ENCODE results near the gene B4GALNT1. TPM values are rescaled to one million over a fixed set of nuclear protein-coding genes. Genes with fewer than 3 reads are reported as not detected.
"Not testable (repeated sequence)": the region's sequence is repeated elsewhere in the genome, so short reads cannot be mapped to it uniquely, and the experiment has no call there.

B4GALNT1 gene
- total RNA-seq, 3 donors from 2014 or later, result 3.2 to 4.6 (median 3.6) TPM

GRCh38 chr12:57620245-57620935, 12.6 kb downstream of the B4GALNT1 start:
- Mint-ChIP-seq H3K9me3 (no peaks in the 10 kb centered on the region), H3K27me3 (ENCODE audit: low read depth) (peaks cover 88% of the 10 kb centered on the region), H3K36me3 (ENCODE audit: insufficient read depth) (no peaks in the 10 kb centered on the region), H3K4me3 (peak overlapping the region; percentile 65), H3K4me1 (ENCODE audit: low read depth) (peaks cover 26% of the 10 kb centered on the region)
- DNase-seq, result no peak
- no peak for ATAC-seq

GRCh38 chr12:57619434-57620244, 13.4 kb downstream of the B4GALNT1 start:
- H3K4me1 Mint-ChIP-seq (ENCODE audit: low read depth), result peaks cover 26% of the 10 kb centered on the region
- no peak for DNase-seq
- peaks cover 80% of the 10 kb centered on the region for H3K27me3 Mint-ChIP-seq (ENCODE audit: low read depth)
- H3K36me3 Mint-ChIP-seq (ENCODE audit: insufficient read depth), result no peaks in the 10 kb centered on the region
- H3K4me3 Mint-ChIP-seq, result no peak overlapping the region
- H3K9me3 Mint-ChIP-seq, result no peaks in the 10 kb centered on the region
- ATAC-seq, result peak; percentile 34 to 60

- no peak for ATAC-seq
- Mint-ChIP-seq H3K36me3 (ENCODE audit: insufficient read depth) (no peaks in the 10 kb centered on the region), H3K4me1 (ENCODE audit: low read depth) (peaks cover 28% of the 10 kb centered on the region), H3K27me3 (ENCODE audit: low read depth) (peaks cover 77% of the 10 kb centered on the region), H3K9me3 (no peaks in the 10 kb centered on the region), H3K4me3 (no peak overlapping the region)
- no peak for DNase-seq
Observed at GRCh38 chr12:57618966-57619433, 14.0 kb downstream of the B4GALNT1 start.

- not testable (repeated sequence) for DNase-seq; H3K9me3 Mint-ChIP-seq; H3K4me3 Mint-ChIP-seq; ATAC-seq; H3K36me3 Mint-ChIP-seq (ENCODE audit: insufficient read depth)
- Mint-ChIP-seq H3K4me1 (ENCODE audit: low read depth) (peaks cover 28% of the 10 kb centered on the region), H3K27me3 (ENCODE audit: low read depth) (peaks cover 74% of the 10 kb centered on the region)
Observed at GRCh38 chr12:57618431-57618830, 14.6 kb downstream of the B4GALNT1 start.

- ATAC-seq, result no peak
- H3K4me3 Mint-ChIP-seq, result no peak overlapping the region
- H3K9me3 Mint-ChIP-seq, result no peaks in the 10 kb centered on the region
- peaks cover 28% of the 10 kb centered on the region for H3K4me1 Mint-ChIP-seq (ENCODE audit: low read depth)
- H3K36me3 Mint-ChIP-seq (ENCODE audit: insufficient read depth), result no peaks in the 10 kb centered on the region
- peaks cover 70% of the 10 kb centered on the region for H3K27me3 Mint-ChIP-seq (ENCODE audit: low read depth)
- no peak for DNase-seq
Observed at GRCh38 chr12:57617942-57618341, 15.1 kb downstream of the B4GALNT1 start.

- Mint-ChIP-seq H3K4me3 (no peak overlapping the region), H3K9me3 (no peaks in the 10 kb centered on the region), H3K4me1 (ENCODE audit: low read depth) (peaks cover 23% of the 10 kb centered on the region), H3K27me3 (ENCODE audit: low read depth) (peaks cover 61% of the 10 kb centered on the region), H3K36me3 (ENCODE audit: insufficient read depth) (no peaks in the 10 kb centered on the region)
- no peak for ATAC-seq
- DNase-seq, result no peak
Observed at GRCh38 chr12:57616383-57617101, 16.5 kb downstream of the B4GALNT1 start.

- no peak overlapping the region for H3K4me3 Mint-ChIP-seq
- no peak for DNase-seq
- H3K4me1 Mint-ChIP-seq (ENCODE audit: low read depth), result peaks cover 16% of the 10 kb centered on the region
- peaks cover 52% of the 10 kb centered on the region for H3K27me3 Mint-ChIP-seq (ENCODE audit: low read depth)
- no peaks in the 10 kb centered on the region for H3K36me3 Mint-ChIP-seq (ENCODE audit: insufficient read depth)
- H3K9me3 Mint-ChIP-seq, result no peaks in the 10 kb centered on the region
- ATAC-seq, result no peak
Observed at GRCh38 chr12:57615637-57616036, 17.4 kb downstream of the B4GALNT1 start.

- Mint-ChIP-seq H3K27me3 (ENCODE audit: low read depth) (peaks cover 48% of the 10 kb centered on the region), H3K36me3 (ENCODE audit: insufficient read depth) (no peaks in the 10 kb centered on the region), H3K9me3 (no peaks in the 10 kb centered on the region), H3K4me3 (no peak overlapping the region), H3K4me1 (ENCODE audit: low read depth) (peaks cover 14% of the 10 kb centered on the region)
- DNase-seq, result no peak
- ATAC-seq, result no peak
Observed at GRCh38 chr12:57614948-57615500, 18.0 kb downstream of the B4GALNT1 start.

- peaks cover 13% of the 10 kb centered on the region for H3K4me1 Mint-ChIP-seq (ENCODE audit: low read depth)
- ATAC-seq (no peak), DNase-seq (no peak)
- no peak overlapping the region for H3K4me3 Mint-ChIP-seq
- no peaks in the 10 kb centered on the region for H3K36me3 Mint-ChIP-seq (ENCODE audit: insufficient read depth)
- no peaks in the 10 kb centered on the region for H3K9me3 Mint-ChIP-seq
- peaks cover 43% of the 10 kb centered on the region for H3K27me3 Mint-ChIP-seq (ENCODE audit: low read depth)
Observed at GRCh38 chr12:57614178-57614947, 18.6 kb downstream of the B4GALNT1 start.

- peaks cover 36% of the 10 kb centered on the region for H3K27me3 Mint-ChIP-seq (ENCODE audit: low read depth)
- ATAC-seq (no peak), DNase-seq (no peak)
- no peak overlapping the region for H3K4me3 Mint-ChIP-seq
- H3K4me1 Mint-ChIP-seq (ENCODE audit: low read depth), result peaks cover 9% of the 10 kb centered on the region
- H3K9me3 Mint-ChIP-seq, result no peaks in the 10 kb centered on the region
- H3K36me3 Mint-ChIP-seq (ENCODE audit: insufficient read depth), result no peaks in the 10 kb centered on the region
Observed at GRCh38 chr12:57613427-57614109, 19.4 kb downstream of the B4GALNT1 start.

GRCh38 chr12:57612711-57613426, 20.1 kb downstream of the B4GALNT1 start:
- peak overlapping the region; percentile 69 for H3K4me3 Mint-ChIP-seq
- H3K9me3 Mint-ChIP-seq, result no peaks in the 10 kb centered on the region
- H3K27me3 Mint-ChIP-seq (ENCODE audit: low read depth), result peaks cover 29% of the 10 kb centered on the region
- DNase-seq (no peak), ATAC-seq (no peak)
- H3K4me1 Mint-ChIP-seq (ENCODE audit: low read depth), result peaks cover 9% of the 10 kb centered on the region
- no peaks in the 10 kb centered on the region for H3K36me3 Mint-ChIP-seq (ENCODE audit: insufficient read depth)

GRCh38 chr12:57611827-57612710, 20.9 kb downstream of the B4GALNT1 start:
- Mint-ChIP-seq H3K9me3 (no peaks in the 10 kb centered on the region), H3K4me3 (peak overlapping the region; percentile 69), H3K27me3 (ENCODE audit: low read depth) (peaks cover 21% of the 10 kb centered on the region), H3K4me1 (ENCODE audit: low read depth) (peaks cover 9% of the 10 kb centered on the region), H3K36me3 (ENCODE audit: insufficient read depth) (no peaks in the 10 kb centered on the region)
- no peak for DNase-seq
- ATAC-seq, result no peak
